H9 (cell line): ENCODE data around the gene OXA1L. TPM values are rescaled to one million over a fixed set of nuclear protein-coding genes. Genes with fewer than 3 reads are reported as not detected.

Experiments
- DNase-seq: peaks from one replicate; pipeline ENCODE4 v3.0.0-alpha.2; 2017
- H2AFZ ChIP-seq: one replicate; pipeline ENCODE4 v1.6.1; 2013; ENCODE audit warnings: mild to moderate bottlenecking, low read length, control low read depth, moderate library complexity
- H2AK5ac ChIP-seq: 2 replicates; pipeline ENCODE4 v1.6.1; 2013; ENCODE audit warnings: low read length, control low read depth, mixed read lengths; ENCODE audit not compliant: insufficient read length
- H2BK120ac ChIP-seq: one replicate; pipeline ENCODE4 v1.6.1; 2013; ENCODE audit warnings: low read depth, mild to moderate bottlenecking, low read length, control low read depth, inconsistent platforms; ENCODE audit not compliant: poor library complexity, severe bottlenecking
- H2BK12ac ChIP-seq: 2 replicates; pipeline ENCODE4 v1.6.1; 2013; ENCODE audit warnings: low read length, control low read depth, mixed read lengths, low read depth; ENCODE audit not compliant: insufficient read length
- H2BK15ac ChIP-seq: 2 replicates; pipeline ENCODE4 v1.6.1; 2013; ENCODE audit warnings: low read depth, low read length, control low read depth
- H2BK20ac ChIP-seq: one replicate; pipeline ENCODE4 v1.6.1; 2013; ENCODE audit warnings: low read depth, mild to moderate bottlenecking, low read length, control low read depth, inconsistent platforms; ENCODE audit not compliant: poor library complexity, severe bottlenecking
- H2BK5ac ChIP-seq: 2 replicates; pipeline ENCODE4 v1.6.1; 2013; ENCODE audit warnings: low read length, control low read depth, mixed read lengths; ENCODE audit not compliant: insufficient read length
- H3K14ac ChIP-seq: 2 replicates; pipeline ENCODE4 v1.6.1; 2013; ENCODE audit warnings: low read length, control low read depth; ENCODE audit not compliant: insufficient read depth
- H3K18ac ChIP-seq: 2 replicates; pipeline ENCODE4 v1.6.1; 2013; ENCODE audit warnings: low read depth, mild to moderate bottlenecking, mixed read lengths, low read length, control low read depth; ENCODE audit not compliant: insufficient read length
- H3K23ac ChIP-seq: 2 replicates; pipeline ENCODE4 v1.6.1; 2013; ENCODE audit warnings: low read length, control low read depth, mixed read lengths, low read depth; ENCODE audit not compliant: insufficient read length
- H3K23me2 ChIP-seq: 2 replicates; pipeline ENCODE4 v1.6.1; 2013; ENCODE audit warnings: low read depth, mild to moderate bottlenecking, mixed read lengths, low read length, control low read depth; ENCODE audit not compliant: insufficient read length, poor library complexity, severe bottlenecking
- H3K27ac ChIP-seq: 2 replicates; pipeline ENCODE4 v1.5.1; 2013; ENCODE audit warnings: low read length, control low read depth, mixed read lengths, low read depth; ENCODE audit not compliant: insufficient read length
- H3K27me3 ChIP-seq: 2 replicates; pipeline ENCODE4 v1.6.1; 2013; ENCODE audit warnings: low read length, control low read depth, inconsistent platforms; ENCODE audit not compliant: insufficient read depth
- H3K4ac ChIP-seq: 2 replicates; pipeline ENCODE4 v1.6.1; 2013; ENCODE audit warnings: low read depth, mild to moderate bottlenecking, control low read depth, inconsistent platforms, low read length, moderate library complexity
- H3K4me1 ChIP-seq: 2 replicates; pipeline ENCODE4 v1.6.1; 2013; ENCODE audit warnings: low read length, control low read depth, inconsistent platforms; ENCODE audit not compliant: insufficient read depth
- H3K4me2 ChIP-seq: 2 replicates; pipeline ENCODE4 v1.6.1; 2013; ENCODE audit warnings: low read length, control low read depth, mixed read lengths; ENCODE audit not compliant: insufficient read length, insufficient read depth
- H3K56ac ChIP-seq: 2 replicates; pipeline ENCODE4 v1.6.1; 2013; ENCODE audit warnings: low read depth, mild to moderate bottlenecking, mixed read lengths, low read length, control low read depth; ENCODE audit not compliant: insufficient read length
- H3K79me1 ChIP-seq: 2 replicates; pipeline ENCODE4 v1.6.1; 2013; ENCODE audit warnings: low read depth, mild to moderate bottlenecking, moderate library complexity, low read length, control low read depth, inconsistent platforms; ENCODE audit not compliant: insufficient read depth, poor library complexity, severe bottlenecking
- H3K79me2 ChIP-seq: 2 replicates; pipeline ENCODE4 v1.6.1; 2013; ENCODE audit warnings: low read length, control low read depth, inconsistent platforms; ENCODE audit not compliant: insufficient read depth
- H3K9ac ChIP-seq: 2 replicates; pipeline ENCODE4 v1.6.1; 2013; ENCODE audit warnings: low read length, control low read depth, mixed read lengths; ENCODE audit not compliant: insufficient read length; ENCODE audit errors: extremely low read depth
- H3K9me3 ChIP-seq: one replicate; pipeline ENCODE4 v1.6.1; 2013; ENCODE audit warnings: low read depth, low read length, inconsistent platforms; ENCODE audit not compliant: control insufficient read depth
- H3T11ph ChIP-seq: one replicate; pipeline ENCODE4 v1.6.1; 2013; ENCODE audit warnings: mild to moderate bottlenecking, low read length, control low read depth, inconsistent platforms
- H4K20me1 ChIP-seq: one replicate; pipeline ENCODE4 v1.6.1; 2013; ENCODE audit not compliant: control insufficient read depth, insufficient read length, insufficient read depth
- H4K5ac ChIP-seq: 2 replicates; pipeline ENCODE4 v1.6.1; 2013; ENCODE audit warnings: low read depth, mild to moderate bottlenecking, mixed read lengths, low read length, control low read depth; ENCODE audit not compliant: insufficient read length
- H4K8ac ChIP-seq: replicated peaks from 2 replicates; pipeline ENCODE4 v1.6.1; 2013; ENCODE audit warnings: low read length, control low read depth, mixed read lengths, low read depth; ENCODE audit not compliant: insufficient read length
- H4K91ac ChIP-seq: 2 replicates; pipeline ENCODE4 v1.6.1; 2013; ENCODE audit warnings: low read depth, mild to moderate bottlenecking, moderate library complexity, mixed read lengths, low read length, control low read depth; ENCODE audit not compliant: insufficient read length
- H3K27ac Mint-ChIP-seq, 3 experiments: 2 replicates in 2 of 3; 3 replicates in 1 of 3; pipeline ENCODE4 v1.8.0; 2020 to 2021; ENCODE audit warnings: mixed read lengths in 3 of 3, mild to moderate bottlenecking in 1 of 3, moderate library complexity in 1 of 3
- H3K27me3 Mint-ChIP-seq: 2 replicates; pipeline ENCODE4 v1.8.0; 2021; ENCODE audit warnings: low read depth, mild to moderate bottlenecking, moderate library complexity, mixed read lengths
- H3K36me3 Mint-ChIP-seq, 3 experiments: 2 replicates in 2 of 3; 3 replicates in 1 of 3; pipeline ENCODE4 v1.8.0; 2020 to 2021; ENCODE audit warnings: low read depth in 3 of 3, mixed read lengths in 3 of 3; ENCODE audit not compliant: insufficient read depth in 1 of 3
- H3K4me1 Mint-ChIP-seq, 2 experiments: 2 replicates each; pipeline ENCODE4 v1.8.0; 2020; ENCODE audit warnings: mixed read lengths in 2 of 2
- H3K4me3 Mint-ChIP-seq, 2 experiments: 2 replicates in 1 of 2; 3 replicates in 1 of 2; pipeline ENCODE4 v1.8.0; 2020 to 2021; ENCODE audit warnings: mild to moderate bottlenecking in 2 of 2, mixed read lengths in 2 of 2, moderate library complexity in 1 of 2
- H3K9me3 Mint-ChIP-seq, 2 experiments: 2 replicates in 1 of 2; 3 replicates in 1 of 2; pipeline ENCODE4 v1.8.0; 2020; ENCODE audit warnings: mild to moderate bottlenecking in 2 of 2, mixed read lengths in 2 of 2, moderate library complexity in 1 of 2
- CTCF ChIP-seq: fragments of 200-600 bp; sonication (generic); conservative IDR thresholded peaks from 3 replicates; pipeline ENCODE4 v1.8.0; 2021; ENCODE audit warnings: antibody characterized with exemption, mild to moderate bottlenecking
- WGBS: extraction: QIAGEN DNeasy Blood & Tissue Kit; methylation state at CpG from one replicate; pipeline ENCODE4 v1.1.7; 2013; ENCODE audit warnings: missing lambda C conversion rate, low lambda C conversion rate, mixed read lengths; ENCODE audit not compliant: insufficient read length; ENCODE audit errors: extremely low coverage; 5-methylcytosine and 5-hydroxymethylcytosine counted together
- total RNA-seq: library from RNA; stranded (reverse); gene quantifications from 2 replicates; pipeline ENCODE4 v1.2.1, GENCODE V29; 2021

Gene OXA1L
- total RNA-seq, 1 experiment from 2014 or later, result 128 TPM

- no peak overlapping the region for H2BK12ac ChIP-seq
- H3K23me2 ChIP-seq, result no peaks in the 10 kb centered on the region
- no peak overlapping the region for H4K91ac ChIP-seq
- no peaks in the 10 kb centered on the region for H4K20me1 ChIP-seq
- no peak overlapping the region for H3K27ac ChIP-seq
- peaks cover 8 to 11% of the 10 kb centered on the region in 2 experiments for H3K4me1 Mint-ChIP-seq
- H3T11ph ChIP-seq, result no peak overlapping the region
- H3K9me3 Mint-ChIP-seq, result no peaks in the 10 kb centered on the region
- no peaks in the 10 kb centered on the region for H3K27me3 Mint-ChIP-seq
- H3K36me3 Mint-ChIP-seq, result no peaks in the 10 kb centered on the region; a peak in 1 of 7 replicates
- H3K79me1 ChIP-seq, result no peaks in the 10 kb centered on the region
- H3K56ac ChIP-seq, result no peak overlapping the region
- no peak for TF ChIP-seq CTCF
- H3K9ac ChIP-seq, result no peak overlapping the region
- no peak overlapping the region for H3K23ac ChIP-seq
- peak overlapping the region; percentile 9 to 19 (median 18); a peak in 2 of 7 replicates for H3K27ac Mint-ChIP-seq
- H4K8ac ChIP-seq, result no peak overlapping the region
- no peak overlapping the region for H2BK20ac ChIP-seq
- H2AFZ ChIP-seq, result no peak overlapping the region
- H3K4me2 ChIP-seq, result no peak overlapping the region
- H3K18ac ChIP-seq, result no peak overlapping the region
- H4K5ac ChIP-seq, result no peak overlapping the region
- no peak overlapping the region for H3K14ac ChIP-seq
- H3K4ac ChIP-seq, result no peak overlapping the region
- H3K9me3 ChIP-seq, result no peaks in the 10 kb centered on the region
- WGBS, result no CpG with 5 or more reads among the region's 1 CpG
- H2BK120ac ChIP-seq, result no peak overlapping the region
- no peaks in the 10 kb centered on the region for H3K27me3 ChIP-seq
- no peak overlapping the region for H2BK5ac ChIP-seq
- no peak overlapping the region for H2AK5ac ChIP-seq
- no peak for DNase-seq
- H3K79me2 ChIP-seq, result no peaks in the 10 kb centered on the region
- H2BK15ac ChIP-seq, result no peak overlapping the region
- H3K4me1 ChIP-seq, result no peaks in the 10 kb centered on the region
- H3K4me3 Mint-ChIP-seq, result no peak overlapping the region
Measured at GRCh38 chr14:22781301-22781991, 15.0 kb downstream of the OXA1L start.
